HG03025 (cell line): ENCODE measurements around the gene STRN.
"Not testable (repeated sequence)": the region's sequence is repeated elsewhere in the genome, so short reads cannot be mapped to it uniquely, and the experiment has no call there.

Experiments
- ATAC-seq: cut with Tn5 transposase; IDR thresholded peaks from one replicate; pipeline ENCODE4 v1.9.1; 2021; ENCODE audit warnings: mild to moderate bottlenecking, moderate library complexity; ENCODE audit not compliant: unreplicated experiment, low FRiP score

The STRN gene

DNA sequence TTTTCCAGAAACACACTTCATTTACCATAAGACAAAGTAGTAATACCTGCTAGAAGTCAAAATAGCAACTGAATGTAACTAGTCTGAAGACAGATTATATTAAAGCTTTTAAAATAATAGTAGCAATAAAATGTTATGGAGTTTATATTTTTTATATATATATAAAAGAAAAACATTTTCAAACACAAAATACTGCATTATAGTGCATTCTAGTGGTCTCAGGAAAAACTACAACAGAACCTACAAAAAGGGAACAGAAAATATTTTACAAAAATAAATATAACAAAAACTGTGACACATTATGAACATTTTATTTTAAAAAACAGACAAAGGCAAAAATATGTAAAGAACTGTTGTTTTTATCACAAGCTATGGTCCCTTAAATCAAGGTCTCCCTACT, 48.0 kb downstream of the STRN start:
- no peak for ATAC-seq

GRCh38 chr2:36915627-36916026, 50.7 kb downstream of the STRN start:
- no peak for ATAC-seq

DNA sequence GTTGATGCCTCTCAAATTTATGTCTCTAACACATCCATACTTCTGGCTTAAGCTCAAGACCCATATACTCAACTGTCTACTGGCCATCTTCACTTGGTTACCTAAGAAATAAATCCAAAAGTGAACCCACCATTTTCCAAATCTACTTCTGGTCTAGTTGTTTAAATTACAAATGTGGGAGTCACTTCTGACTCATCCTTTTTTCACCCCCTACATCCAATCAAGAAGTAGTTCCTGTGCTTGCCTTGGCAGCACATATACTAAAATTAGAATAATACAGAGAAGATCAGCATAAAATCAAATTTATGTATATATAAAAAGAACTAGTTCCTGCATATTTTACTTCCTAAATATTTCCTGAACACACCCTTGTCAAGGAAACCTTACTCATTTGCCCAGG, 53.6 kb downstream of the STRN start:
- ATAC-seq, result no peak

DNA sequence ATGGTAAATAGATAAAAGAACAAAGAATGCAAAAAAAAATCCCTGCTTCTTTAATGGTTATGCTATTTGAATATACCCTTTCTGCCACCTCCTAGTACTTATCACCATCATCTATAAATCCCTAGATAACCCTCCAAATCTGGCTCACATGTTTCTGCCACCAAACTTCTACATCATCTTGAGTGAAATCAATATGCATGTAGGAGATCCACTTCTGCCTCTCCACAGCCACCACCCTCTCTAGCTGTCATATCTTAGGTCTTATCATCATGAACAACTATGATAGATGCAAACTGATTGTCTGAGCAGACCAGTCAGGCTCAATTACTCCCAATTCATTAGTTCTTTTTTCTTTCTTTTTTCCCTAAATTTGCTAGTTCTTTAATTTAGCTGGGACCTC, 55.3 kb downstream of the STRN start:
- no peak for ATAC-seq

- no peak for ATAC-seq
These were observed 60.1 kb downstream of the STRN start for GRCh38 chr2:36906277-36906676.

GRCh38 chr2:36904636-36905035, 61.7 kb downstream of the STRN start:
- no peak for ATAC-seq

DNA sequence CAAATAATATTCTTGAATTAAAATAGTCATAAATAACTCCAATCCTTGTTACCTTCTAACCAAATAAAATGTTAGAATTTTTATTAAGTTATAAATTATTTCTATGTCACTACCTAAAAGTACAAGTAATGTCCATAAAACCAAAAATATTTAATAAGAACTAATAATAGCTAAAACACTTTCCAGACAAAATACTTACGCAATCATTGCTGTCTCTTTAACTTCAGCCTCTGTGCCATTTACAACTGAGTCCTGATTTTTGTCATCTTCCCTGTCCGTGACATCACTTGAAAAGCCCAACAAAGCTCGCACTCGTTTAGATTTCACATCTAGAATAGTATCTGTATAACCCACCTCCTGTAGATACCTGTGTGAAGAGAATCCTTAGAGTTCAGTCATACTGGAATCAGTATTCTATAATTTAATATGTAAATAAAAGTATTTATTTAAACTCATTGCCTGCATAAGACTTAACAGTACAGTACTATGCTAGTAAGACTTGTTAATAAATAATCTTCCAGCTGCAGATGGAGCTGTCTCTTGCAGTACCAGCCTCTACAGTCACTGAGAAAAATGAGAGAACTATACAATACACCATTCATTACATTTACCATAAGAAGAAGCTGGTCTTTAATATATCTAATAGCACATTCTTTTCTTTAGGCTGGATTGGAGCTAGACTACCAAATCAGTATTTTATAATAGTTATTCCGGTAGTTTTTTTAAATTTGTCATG, 63.8 kb downstream of the STRN start:
- ATAC-seq, result no peak

DNA sequence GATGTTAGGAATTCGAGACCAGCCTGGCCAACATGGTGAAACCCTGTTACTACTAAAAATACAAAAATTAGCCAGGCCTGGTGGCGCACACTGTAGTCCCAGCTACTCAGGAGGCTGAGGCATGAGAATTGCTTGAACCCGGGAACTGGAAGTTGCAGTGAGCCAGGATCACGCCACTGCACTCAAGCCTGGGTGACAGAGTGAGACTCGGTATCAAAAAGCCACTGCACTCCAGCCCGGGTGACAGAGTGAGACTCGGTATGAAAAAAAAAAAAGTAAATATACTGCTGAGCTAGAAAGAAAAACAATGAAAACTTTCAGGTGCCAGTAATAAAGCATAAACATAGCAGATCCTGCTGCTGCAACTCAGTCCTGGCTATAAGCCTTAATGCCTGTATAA, 73.5 kb downstream of the STRN start:
- ATAC-seq, result no peak

- no peak for ATAC-seq
These were observed 76.5 kb downstream of the STRN start for GRCh38 chr2:36889795-36890194.

DNA sequence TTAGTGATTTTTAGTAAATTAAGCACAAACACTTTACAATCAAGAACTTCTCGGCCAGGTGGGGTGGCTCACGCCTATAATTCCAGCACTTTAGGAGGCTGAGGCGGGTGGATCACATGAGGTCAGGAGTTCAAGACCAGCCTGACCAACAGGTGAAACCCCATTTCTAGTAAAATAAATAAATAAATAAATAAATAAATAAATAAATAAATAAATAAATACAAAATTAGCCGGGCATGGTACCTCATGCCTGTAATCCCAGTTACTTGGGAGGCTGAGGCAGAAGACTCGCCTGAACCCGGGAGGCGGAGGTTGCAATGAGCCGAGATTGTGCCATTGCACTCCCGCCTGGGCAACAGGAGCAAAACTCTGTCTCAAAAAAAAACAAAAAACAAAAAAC, 79.2 kb downstream of the STRN start:
- not testable (repeated sequence) for ATAC-seq

- no peak for ATAC-seq
These were observed 79.7 kb downstream of the STRN start for GRCh38 chr2:36886664-36887063.

- no peak for ATAC-seq
These were observed 80.7 kb downstream of the STRN start for GRCh38 chr2:36885605-36886004.

DNA sequence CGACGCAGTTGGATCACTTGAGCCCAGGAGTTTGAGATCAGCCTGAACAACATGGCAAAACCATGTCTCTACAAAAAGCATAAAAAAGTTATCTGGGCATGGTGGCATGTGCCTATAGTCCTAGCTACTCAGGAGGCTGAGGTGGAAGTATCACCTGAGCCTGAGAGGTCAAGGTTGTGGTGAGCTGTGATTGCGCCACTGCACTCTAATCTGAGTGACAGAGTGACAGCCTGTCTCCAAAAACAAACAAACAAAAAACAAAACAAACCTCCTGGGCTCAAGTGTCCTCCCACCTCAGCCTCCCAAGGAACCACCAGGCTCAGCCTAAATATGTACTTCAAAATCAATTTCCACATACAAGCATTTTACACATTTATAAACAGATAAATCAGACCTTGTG, 83.8 kb downstream of the STRN start:
- ATAC-seq, result no peak

DNA sequence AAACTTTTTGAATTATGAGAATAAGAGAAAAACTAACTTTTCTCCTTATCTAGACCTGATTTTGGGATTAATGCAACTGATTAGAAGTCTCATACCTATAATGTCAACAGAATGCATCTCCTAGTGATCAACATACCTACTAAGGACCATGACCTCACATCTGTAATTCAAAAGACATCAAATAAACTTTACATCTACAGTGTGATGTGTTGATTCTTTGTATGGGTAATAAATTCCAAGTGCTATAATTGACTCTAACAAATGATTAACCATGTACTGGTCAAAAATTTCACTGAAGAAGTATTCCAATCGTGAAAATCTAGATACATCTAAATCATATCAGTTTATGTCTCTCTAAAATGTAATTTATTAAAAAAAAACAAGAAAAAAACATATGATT, 84.5 kb downstream of the STRN start:
- ATAC-seq, result no peak

- no peak for ATAC-seq
These were observed 87.9 kb downstream of the STRN start for GRCh38 chr2:36878429-36878828.

DNA sequence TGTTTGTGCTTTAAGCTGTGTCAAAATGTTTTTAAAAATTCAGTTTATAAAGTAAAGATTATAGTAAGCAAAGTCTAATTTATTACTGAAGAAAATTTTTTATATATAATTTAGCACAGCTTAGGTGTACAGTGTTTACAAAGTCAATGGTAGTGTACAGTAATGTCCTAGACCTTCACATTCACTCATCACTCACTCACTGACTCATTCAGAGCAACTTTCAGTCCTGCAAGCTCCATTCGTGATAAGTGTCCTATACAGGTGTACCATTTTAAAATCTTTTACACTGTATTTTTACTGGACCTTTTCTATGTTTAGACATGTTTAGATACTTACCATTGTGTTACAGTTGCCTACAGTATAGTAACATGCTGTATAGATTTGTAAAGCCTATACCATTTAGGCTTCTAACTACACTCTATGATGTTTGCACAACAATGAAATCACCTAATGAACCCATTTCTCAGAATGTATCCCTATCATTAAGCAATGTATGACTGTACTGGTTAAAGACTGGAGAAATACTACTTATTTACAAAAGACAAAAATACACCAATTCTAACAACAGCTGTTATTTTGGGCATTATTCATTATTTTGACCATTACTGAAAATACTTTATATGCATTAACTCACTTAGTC, 95.1 kb downstream of the STRN start:
- ATAC-seq, result no peak

GRCh38 chr2:36869606-36870005, 96.7 kb downstream of the STRN start:
- no peak for ATAC-seq

DNA sequence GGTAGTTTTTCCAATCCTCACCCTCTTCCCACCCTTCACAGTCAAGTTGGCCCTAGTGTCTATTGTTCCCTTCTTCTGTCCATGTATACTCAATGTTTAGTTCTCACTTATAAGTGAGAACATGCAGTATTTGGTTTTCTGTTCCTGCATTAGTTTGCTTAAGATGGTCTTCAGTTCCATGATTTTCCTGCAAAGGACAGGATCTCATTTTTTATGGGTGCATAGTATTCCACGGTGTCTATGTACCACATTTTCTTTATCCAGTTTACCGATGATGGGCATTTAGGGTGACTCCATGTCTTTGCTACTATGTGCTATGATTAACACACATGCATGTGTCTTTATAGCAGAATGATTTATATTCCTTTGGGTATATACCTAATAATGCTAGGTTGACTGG, 104.4 kb downstream of the STRN start:
- no peak for ATAC-seq

- ATAC-seq, result no peak
These were observed 107.0 kb downstream of the STRN start for GRCh38 chr2:36859366-36859792.

DNA sequence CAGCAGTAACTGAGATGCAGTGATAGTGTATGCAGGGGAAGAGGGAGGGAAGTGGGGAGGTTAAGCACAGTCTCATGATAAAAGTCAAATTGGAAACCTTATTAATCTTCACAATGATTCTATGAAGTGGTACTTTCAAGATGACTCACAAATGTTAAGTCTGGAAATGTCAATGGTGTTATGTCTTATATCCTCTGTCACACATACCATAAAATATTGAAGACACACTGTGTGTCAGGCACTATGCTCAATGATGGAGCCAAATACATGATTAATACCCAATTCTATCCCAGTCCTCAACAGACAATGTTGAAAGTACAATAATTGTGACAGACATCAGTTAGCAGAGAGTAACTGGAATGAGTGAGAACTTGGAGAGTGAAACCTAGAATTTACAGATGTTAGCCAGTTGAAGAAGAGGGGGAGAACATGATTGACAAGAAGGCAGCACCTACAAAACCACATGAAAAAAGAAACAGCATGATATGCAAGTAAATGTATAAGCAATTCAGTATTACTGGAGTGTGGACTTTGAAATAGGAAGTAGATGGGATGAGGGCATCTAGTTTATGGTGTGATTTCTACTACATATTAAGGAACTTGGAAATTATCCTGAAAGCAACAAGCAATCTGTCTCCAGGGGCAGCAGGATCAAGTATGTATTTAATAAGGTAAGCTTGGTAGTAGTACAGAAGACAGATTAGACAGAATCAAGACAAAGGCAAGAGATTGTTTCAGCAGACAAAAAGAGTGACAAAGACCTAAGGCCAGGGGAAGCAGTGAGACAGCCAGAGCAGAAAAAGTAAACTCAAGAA, 107.6 kb downstream of the STRN start:
- ATAC-seq, result no peak

DNA sequence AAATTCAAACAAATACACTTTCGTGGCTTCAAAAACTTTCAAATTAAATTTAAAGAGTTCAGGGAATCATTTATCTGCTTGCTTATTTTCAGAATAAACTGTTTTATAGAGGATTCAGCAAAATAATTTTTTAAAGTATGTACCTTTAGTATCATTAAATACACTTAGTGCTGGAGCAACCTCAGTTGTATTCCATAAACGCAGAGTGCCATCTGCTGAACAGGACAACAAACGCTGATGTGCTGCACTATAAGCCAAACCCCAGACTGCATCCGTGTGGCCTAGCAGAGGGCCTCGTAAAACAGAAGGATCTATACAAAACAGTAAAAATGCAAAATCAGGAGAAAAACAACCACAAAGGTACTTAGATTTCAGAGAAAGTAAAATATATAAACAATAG, 108.6 kb downstream of the STRN start:
- ATAC-seq, result no peak

DNA sequence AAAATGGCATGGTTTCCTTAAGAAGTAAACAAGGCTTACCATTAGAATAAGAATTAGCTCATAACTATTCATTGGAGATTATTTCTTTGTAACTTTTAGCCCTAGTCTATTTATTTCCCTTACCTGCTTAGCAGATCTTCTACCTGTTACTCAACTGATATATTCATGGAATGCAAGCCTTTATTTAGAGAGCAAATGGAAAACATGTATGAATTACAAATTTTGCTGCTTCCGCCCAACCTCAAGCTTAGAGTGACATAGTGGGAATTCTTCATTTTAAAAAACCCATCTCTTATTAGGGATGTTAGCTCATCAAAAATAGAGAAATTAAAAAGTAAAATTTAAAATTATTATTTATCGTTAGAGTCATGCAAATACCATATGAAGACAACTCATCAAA, 110.9 kb downstream of the STRN start:
- no peak for ATAC-seq
